GM19467 (cell line): ENCODE measurements around the gene DNA2.
A peak's percentile ranks its signal among the peaks of the same experiment; 100 is the strongest.

Experiments used
- ATAC-seq: cut with Tn5 transposase; IDR thresholded peaks from one replicate; pipeline ENCODE4 v1.9.1; 2021; ENCODE audit warnings: mild to moderate bottlenecking, moderate library complexity; ENCODE audit not compliant: unreplicated experiment

The DNA2 gene

DNA sequence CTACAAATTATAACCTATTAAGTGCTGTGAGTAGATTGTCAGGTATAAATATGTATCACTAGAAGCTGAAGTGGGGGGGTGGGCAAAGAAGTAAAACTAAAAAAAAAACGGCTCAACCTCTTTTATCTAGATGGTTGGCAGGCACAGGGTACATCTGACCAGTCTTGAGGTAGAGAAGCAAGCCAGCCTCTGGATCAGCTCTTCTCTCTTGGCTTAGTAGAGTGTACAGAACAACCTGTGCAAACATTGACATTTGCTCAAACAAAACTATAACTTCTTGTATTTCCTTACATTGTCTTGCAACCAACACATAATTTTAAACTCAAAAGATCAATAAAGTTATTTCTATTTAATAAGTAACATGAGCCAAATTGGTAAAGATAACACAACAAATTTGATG is 25.6 kb downstream of the DNA2 start:
- ATAC-seq, result no peak

DNA sequence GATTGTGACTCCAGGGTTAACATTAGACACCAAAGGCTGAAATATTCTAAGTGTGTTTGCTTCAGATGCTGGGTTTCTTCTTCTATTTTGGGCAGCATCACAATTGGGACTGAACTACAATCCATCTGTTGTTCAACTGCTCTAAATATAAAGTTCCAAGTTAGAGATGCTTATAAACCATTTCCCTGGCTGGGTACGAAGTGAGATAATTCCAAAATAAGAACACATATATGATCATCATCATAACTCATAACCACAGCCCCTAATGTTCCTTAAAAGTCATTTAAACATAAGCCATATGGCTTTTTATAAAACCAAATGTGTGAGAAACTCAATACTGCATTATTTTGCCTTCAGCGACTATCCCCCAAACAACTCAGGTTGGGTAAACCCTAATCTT is 28.8 kb downstream of the DNA2 start:
- no peak for ATAC-seq

DNA sequence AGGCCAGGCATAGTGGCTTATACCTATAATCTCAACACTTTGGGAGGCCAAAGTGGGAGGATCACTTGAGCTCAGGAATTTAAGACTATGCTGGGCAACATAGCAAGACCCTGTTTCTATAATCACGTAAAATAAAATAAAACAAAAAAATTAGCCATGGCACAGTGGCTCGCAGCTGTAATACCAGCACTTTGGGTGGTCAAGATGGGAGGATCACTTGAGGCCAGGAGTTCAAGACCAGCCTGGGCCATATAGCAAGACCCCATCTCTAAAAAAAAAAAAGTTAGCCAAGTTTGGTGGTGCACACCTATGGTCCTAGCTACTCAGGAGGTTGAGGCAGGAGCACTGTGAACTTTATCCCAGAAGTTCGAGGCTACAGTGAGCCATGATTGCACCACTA is 30.9 kb downstream of the DNA2 start:
- no peak for ATAC-seq

DNA sequence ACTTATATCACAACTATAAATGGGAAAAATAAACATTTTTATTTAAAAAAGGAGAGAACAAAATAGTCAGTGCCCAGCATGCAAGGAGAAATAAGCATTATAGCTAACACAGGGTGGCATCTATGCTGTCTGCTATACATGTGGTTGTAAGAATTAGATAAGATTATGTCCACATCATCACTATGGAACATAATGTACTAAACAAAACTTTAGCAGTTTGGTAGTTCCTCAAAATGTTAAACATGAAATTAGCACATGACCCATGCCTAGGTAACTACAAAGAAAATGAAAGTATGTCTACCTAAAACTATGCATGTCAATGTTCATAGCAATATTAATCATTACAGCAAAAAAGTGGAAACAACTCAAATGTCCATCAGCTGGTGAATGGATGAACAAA is 36.0 kb downstream of the DNA2 start:
- no peak for ATAC-seq

DNA sequence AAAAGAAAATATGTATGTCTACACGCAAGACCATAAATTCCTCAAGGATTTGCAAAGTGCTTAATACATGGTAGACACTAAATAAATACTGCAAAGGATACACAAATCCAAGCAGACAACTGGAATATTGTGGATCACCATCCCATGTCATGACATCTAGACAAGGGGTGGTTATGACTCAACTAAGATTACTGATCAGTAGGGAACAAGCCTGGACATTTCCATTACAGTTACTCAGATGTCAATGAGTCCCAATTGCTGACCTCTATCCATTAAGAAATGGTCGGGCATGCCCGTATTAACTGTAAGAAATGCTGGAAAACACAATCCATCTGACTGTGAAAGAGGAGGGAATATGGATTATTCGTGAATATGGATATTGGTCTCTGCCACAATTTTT is 37.1 kb downstream of the DNA2 start:
- ATAC-seq, result no peak

DNA sequence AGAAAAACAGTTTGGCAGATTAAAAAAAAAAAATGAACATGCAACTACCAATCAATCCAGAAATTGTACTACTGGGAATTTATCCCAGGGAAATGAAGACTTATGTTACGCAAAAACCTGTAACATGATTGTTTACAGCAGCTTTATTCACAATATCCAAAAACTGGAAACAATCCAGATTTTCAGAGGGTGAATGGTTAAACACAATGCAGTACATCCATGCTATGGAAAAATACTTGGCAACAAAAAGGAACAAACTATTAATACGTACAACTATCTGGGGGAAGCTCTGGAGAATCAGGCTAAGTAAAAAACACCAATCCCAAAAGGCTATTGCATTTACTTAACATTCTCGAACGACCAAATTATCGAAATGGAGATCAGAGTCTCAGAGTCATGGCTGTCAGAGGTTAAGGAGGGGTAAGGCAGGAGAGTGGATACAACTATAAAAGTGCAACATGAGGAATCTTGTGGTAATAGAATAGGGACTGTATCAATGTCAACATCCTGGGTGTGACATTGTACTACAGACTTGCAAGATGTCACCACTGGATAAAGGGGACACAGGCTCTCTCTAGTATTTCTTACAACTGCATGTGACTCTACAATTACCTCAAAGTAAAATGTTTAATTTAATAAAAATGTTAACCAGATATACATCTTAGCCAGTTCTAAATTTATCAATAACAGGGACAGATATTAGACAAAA is 43.2 kb downstream of the DNA2 start:
- ATAC-seq, result no peak

DNA sequence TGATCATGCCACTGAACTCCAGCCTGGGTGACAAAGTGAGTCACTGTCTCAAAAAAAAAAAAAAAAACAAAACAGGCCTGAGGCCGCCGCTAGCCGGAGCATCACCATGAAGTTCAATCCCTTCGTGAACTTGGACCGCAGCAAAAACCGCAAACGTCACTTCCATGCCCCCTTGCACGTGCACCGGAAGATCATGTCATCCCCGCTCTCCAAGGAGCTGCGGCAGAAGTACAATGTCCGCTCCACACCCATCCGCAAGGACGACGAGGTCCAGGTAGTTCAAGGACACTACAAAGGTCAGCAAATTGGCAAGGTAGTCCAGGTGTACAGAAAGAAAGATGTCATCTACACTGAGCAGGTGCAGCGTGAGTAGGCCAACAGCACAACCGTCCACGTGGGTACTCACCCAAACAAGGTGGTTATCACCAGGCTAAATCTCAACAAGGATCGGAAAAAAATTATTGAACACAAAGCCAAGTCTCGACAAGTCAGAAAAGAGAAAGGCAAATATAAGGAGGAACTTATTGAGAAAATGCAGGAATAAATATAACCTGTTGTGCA is 47.2 kb downstream of the DNA2 start:
- no peak for ATAC-seq

DNA sequence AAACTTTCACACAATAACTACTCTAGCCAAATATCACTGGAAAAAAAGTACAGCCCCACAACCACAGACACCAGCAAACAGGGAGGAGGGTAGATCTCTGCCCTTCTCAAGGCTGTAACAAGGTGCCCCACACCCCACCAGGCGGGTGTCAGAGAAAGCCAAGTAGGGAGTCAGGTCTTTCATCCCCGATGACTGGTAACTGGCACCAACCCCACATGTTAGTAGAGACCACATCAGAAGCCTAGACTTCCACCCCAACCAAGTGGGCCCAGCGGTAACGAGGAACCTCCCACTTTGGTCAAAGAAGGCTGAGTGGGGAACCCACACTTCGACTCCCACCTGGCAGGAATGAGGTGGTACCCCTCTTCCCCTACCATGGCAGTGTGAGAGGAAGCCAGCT is 48.3 kb downstream of the DNA2 start:
- no peak for ATAC-seq

DNA sequence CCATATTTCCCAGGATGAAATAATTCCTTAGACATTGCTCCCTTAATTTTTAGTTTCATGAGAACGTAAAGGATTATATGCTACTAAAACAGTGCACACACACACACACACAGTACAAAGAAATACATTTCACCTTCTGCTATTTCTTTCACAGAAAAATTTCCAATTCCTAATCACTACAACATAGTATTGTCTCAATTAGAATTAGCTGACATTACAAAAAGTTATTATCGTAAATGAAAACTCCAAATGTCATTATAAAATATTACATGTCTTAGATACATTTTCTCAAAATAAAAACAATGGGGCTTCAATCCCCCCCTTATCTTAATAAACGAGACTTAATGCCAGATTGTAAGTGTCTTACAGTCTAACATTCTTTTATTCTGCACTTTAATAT is 52.4 kb downstream of the DNA2 start:
- no peak for ATAC-seq

DNA sequence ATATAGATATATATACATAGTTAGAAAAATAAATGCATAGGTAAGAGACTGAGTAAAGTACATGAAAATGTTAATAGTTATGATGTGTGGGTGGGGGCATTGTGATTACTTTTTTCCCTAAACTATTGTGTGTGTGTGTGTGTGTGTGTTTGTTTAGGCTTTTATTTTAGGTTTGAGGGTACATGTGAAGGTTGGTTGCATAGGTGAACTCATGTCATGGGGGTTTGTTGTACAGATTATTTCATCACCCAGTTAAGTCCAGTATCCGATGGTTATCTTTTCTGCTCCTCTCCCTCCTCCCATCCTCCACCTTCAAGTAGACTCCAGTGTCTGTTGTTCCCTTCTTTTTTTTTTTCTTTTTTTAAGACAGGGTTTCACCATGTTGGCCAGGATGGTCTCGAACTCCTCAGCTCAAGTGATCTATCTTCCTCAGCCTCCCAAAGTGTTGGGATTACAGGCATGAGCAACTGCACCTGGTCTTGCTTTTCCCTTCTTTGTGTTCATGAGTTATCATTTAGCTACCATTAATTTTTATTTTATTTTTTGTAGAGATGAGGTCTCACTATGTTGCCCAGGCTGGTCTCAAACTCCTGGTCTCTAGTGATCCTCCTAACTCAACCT is 62.8 kb downstream of the DNA2 start:
- ATAC-seq, result no peak

DNA sequence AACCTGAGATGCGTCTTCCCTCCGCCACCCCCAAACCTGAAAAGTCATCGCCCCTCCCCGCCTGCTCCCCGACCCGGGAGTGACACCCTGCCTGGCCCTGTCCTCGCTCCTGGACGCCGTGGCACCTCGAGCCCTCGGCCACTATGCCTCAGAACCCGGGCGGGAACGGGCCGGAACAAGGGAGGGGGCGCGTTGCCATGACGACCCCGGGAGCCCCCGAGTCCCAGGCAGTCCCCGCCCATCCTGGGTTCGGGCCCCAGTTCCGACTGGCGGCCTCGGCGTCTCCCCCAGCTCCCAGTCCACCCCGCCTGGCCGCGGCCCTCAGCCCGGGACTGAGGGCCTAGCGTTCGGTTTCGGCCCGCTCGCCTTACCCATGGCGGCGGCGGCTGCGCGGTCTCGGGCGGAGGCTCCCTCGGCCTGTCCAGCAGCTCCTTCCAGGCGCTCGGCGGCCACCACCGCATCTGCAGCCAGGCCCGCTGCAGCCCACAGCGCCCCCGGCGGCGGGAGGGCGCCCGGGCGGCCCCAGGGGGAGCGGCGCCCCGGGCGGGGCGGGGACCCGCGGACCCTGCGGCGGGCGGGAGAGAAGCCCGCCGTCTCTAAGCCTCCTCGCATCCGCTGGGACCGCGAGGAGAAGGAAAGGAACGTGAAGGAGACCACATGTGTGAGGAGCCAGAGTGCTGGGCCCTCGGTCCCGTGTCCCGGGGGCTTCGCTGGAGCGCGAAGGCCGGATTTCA is 64.8 kb downstream of the DNA2 start, which contains the start of gene RUFY2:
TSS of gene RUFY2 (minus strand) at position 463 of the 734 bp plus-strand sequence. CDS start at position 375, 88 bp downstream.
- peak; percentile 94 for ATAC-seq

DNA sequence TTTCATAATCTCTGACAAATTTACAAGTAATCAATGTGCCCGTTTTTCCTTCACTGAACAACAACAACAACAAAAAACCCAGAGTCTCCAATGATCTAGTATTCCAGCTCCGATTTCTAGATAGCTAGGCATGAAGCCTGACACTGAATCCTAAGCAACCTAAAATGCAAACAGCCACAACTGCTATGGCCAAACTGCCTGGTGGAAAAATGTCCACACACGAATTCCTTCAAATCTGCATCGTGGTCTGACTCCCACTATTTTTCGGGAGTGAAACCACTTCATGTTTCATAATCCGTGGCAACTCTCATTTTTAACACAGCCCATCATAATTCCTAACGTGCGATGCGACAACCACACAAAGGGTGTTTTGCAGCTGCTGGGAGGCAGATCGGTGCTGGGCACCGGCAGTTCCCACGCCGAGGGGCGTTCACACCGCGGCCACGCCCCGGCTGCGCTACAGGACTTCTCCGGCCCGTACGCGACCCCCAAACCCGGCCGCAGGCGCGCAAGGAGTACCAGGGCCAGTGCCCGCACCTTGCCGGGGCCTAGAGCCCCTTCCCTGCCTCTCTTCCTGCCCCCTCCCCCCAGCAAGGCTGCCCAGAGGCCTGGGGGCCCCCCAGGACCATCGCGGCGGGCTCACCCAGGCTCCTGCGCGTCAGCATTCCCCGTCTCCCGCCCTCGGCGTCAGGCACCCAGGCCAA is 65.5 kb downstream of the DNA2 start:
- ATAC-seq, result peak; percentile 28

DNA sequence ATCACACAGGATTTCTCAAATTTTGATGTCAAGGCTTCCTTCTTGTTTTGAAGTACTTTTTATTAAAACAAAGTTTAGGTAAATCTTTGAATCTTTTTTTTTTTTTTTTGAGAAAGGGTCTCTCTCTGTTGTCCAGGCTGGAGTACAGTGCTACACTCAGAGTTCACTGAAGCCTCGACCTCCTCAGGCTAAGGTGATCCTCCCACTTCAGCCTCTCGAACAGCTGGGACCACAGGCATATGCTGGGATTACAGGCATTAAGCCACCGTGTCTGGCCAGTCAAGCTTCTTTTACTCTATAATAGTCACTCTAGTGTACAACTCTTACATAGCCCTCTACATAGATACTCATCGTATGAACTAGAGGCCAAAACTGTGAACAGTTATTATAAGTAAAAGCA is 68.1 kb downstream of the DNA2 start:
- ATAC-seq, result no peak

DNA sequence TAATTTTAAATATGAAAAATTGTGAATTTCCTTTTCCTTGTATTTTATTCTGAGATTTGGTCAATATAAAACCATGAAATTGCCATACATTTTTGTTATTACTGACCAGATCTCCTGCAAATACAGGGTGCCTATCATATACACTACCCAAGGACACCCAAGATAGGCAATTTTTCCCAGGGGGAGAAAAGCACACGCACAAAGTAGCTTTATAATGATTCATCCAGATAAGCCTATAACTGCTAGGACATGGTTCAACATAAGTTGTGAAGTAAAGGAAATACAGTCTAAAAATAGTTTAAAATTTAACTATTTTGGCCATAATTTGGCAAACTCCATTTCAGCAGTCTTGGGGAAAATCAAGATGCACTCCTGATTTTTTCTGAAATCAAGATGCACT is 69.5 kb downstream of the DNA2 start:
- no peak for ATAC-seq

DNA sequence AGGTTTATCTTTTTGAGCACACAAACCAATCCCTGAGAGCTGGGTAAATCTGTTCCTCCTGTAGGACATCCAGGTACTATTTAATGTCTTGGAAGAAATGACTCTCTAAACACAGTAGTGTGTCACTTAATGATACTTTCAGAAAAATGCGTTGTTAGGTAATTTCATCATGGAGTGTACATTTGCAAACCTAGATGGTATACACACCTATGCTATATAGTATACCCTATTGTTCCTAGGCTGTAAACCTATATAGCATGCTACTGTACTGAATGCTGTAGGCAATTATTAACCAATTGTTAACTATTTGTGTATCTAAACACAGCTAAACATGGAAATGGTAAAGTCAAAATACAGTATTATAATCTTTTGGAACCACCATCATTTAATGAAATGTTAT is 74.8 kb downstream of the DNA2 start:
- no peak for ATAC-seq

DNA sequence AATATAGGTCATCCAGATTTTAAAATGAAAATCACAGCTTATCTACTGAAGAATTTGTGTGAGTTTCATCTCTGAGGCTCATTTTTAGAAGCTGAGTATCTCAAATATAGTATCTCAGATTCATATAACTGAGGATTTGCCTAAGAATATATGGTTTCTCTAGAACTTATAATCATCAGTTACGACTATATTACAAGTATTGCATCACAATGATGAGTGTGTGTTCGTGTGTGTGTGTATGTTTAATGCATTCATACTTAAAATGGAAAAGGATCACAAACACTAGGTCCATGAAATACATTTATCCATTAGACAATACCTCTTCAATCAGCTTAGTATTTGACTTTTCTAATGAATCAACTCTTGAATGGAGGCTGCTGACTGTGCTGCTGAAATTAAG is 86.0 kb downstream of the DNA2 start:
- no peak for ATAC-seq

DNA sequence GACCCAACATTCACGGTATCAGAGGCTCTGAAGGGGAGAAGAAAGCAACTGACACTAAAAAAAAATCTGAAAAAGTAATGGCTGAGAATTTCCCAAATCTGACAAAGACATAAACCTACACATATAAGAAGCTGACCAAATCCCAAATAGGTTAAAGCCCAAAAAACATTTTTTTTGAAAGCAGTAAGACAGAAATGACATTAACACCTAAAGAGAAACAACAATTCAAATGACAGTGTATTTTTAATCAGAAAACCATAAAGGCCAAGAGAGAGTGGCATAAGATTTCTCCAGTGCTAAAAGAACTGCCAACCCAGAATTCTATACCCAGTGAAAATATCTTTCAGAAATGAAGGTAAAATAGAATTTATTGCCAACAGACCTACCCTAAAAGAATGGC is 100.2 kb downstream of the DNA2 start:
- ATAC-seq, result no peak

DNA sequence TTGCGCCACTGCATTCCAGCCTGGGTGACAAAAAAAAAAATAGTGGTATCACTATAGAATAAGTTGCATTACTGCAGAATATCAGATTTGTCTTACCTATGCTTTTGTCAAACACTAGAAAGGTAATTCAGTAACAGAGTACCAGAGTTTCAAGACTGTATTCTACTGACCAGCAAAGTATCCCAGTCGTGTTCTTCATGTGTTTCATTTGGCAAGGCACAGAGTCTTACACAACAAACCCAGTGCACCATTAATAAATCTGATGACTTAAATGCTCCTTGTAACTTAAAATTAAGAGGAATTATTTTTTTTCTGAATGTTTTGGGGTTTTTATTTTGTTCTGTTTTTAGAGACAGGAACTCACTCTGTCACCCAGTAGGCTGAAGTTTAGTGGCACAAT is 104.7 kb downstream of the DNA2 start:
- no peak for ATAC-seq

DNA sequence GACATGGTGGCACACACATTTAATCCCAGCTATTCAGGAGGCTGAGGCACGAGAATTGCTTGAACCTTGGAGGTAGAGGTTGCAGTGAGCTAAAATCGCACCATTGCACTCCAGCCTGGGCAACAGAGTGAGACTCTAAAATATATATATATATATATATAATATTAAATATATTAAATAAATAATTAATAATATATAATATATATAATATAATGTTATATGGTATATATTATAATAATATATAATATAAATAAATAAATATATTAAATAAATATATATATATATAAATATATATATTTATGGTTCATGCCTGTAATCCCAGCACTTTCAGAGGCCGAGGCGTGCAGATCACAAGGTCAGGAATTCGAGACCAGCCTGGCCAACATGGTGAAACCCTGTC is 105.2 kb downstream of the DNA2 start:
- no peak for ATAC-seq

DNA sequence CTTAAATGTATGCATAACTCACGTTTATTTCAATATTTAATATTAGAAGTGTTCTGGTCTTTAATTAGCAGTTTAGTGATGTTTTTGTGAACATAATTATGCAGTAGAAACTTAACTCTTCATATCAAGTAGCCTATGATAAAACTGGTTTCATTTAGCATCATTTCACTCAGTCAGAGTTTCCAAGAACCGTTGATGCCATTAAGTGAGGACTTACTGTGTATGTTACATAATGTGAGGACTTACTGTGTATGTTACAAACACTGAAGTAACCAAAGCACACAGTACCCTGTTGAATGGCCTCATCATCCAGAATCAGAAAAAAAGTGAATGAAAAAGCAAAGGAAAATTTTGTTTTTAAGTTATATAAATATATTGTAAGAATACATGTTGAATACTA is 106.2 kb downstream of the DNA2 start:
- no peak for ATAC-seq
